ENCODE measurements around the gene KRT86.
"Not testable (repeated sequence)": the region's sequence is repeated elsewhere in the genome, so short reads cannot be mapped to it uniquely, and the experiment has no call there.

KRT86 gene

GRCh38 chr12:52267699-52268098 lies 6.7 kb upstream of the KRT86 start:
- DNase-seq: peak in 2 of 14 donors; percentile 15 to 43

- DNase-seq: peak in 2 of 14 donors; percentile 41 to 43
Observed at GRCh38 chr12:52268212-52268611, 6.2 kb upstream of the KRT86 start.

- no peak for DNase-seq
Observed at GRCh38 chr12:52270541-52271070, 3.8 kb upstream of the KRT86 start.

- DNase-seq: no peak
Observed at GRCh38 chr12:52271158-52271557, 3.3 kb upstream of the KRT86 start.

- no peak for DNase-seq
Observed at GRCh38 chr12:52275686-52276085, 1.2 kb downstream of the KRT86 start.

- DNase-seq: no peak
Observed at GRCh38 chr12:52277486-52278245, 3.2 kb downstream of the KRT86 start.

GRCh38 chr12:52278575-52279421 lies 4.4 kb downstream of the KRT86 start:
- peak in 12 of 14 donors; percentile 24 to 83 (median 52) for DNase-seq

GRCh38 chr12:52279422-52280318 lies 5.2 kb downstream of the KRT86 start:
- no peak for DNase-seq

- no peak for DNase-seq
Observed at GRCh38 chr12:52280319-52280795, 5.9 kb downstream of the KRT86 start.

- no peak for DNase-seq
Observed at GRCh38 chr12:52280796-52281560, 6.5 kb downstream of the KRT86 start.

GRCh38 chr12:52284562-52285171 lies 10.2 kb downstream of the KRT86 start:
- no peak for DNase-seq

GRCh38 chr12:52285172-52285745 lies 10.8 kb downstream of the KRT86 start:
- DNase-seq: no peak

- no peak for DNase-seq
Observed at GRCh38 chr12:52285851-52286530, 11.5 kb downstream of the KRT86 start.

- not testable (repeated sequence) for DNase-seq
Observed at GRCh38 chr12:52286857-52287785, 12.7 kb downstream of the KRT86 start.

GRCh38 chr12:52287816-52288805 lies 13.7 kb downstream of the KRT86 start:
- DNase-seq: not testable (repeated sequence)

GRCh38 chr12:52290483-52291134 lies 16.2 kb downstream of the KRT86 start:
- DNase-seq: not testable (repeated sequence)

Measured in C1 segment of cervical spinal cord (tissue), 14 donors.